Measurements from ENCODE around the gene RUFY1. TPM values are rescaled to one million over a fixed set of nuclear protein-coding genes. Genes with fewer than 3 reads are reported as not detected.

Gene RUFY1
- total and polyA plus RNA-seq, 2 of the 13 experiments (the other 11 are each of a cell fraction or from before 2014, with no cell fraction given) = 19.9 to 31.9 TPM

DNA sequence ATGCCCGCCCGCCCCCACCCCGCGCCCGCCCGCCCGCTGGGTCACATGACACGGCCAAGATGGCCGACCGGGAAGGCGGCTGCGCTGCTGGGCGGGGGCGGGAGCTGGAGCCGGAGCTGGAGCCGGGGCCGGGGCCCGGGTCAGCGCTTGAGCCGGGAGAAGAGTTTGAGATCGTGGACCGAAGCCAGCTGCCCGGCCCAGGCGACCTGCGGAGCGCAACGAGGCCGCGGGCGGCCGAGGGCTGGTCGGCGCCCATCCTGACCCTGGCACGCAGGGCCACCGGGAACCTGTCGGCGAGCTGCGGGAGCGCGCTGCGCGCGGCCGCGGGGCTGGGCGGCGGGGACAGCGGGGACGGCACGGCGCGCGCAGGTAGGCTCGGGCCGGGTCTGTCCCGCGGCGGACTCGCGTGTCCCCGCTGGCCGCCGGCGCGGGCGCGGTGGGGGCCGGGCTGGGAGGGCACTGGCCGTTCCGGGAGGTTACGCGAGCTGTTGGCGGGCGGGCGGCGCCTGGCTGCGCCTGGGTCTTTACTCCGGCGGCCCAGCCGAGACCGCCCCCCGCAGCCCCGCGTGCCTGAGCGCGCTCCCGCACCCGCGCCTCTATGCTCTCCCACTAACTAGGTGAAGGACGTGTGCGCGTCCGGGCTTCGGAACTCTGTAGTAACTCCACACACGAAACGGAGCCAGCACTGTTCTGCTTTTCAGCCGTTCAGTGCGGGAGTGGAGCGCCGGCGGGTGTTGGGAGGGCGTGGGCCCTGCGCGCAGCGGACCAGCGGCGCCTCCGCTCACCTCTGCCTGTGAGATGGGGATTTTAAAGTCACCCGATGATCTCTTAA, at the start of gene RUFY1 (continued):
- peak; percentile 13; the same call in 1 of the 2 replicates for TF ChIP-seq KDM5B (CRISPR knock-in tag; IDR thresholded peaks at IDR 0.05; ENCODE audit: borderline replicate concordance)
- TF ChIP-seq MED1 (CRISPR knock-in tag; IDR thresholded peaks at IDR 0.05) = no peak
- no peak for TF ChIP-seq ZNF124 (CRISPR knock-in tag; IDR thresholded peaks at IDR 0.05)
- TF ChIP-seq NR2C2 (CRISPR knock-in tag; IDR thresholded peaks at IDR 0.05; ENCODE audit: borderline replicate concordance) = 0 out of 2 replicates have a peak, but pooled peaks have one; percentile 20
- TF ChIP-seq IKZF4 (CRISPR knock-in tag; IDR thresholded peaks at IDR 0.05; ENCODE audit: borderline replicate concordance, low read depth, not compliant biosample characterization) = no peak
- no peak for TF ChIP-seq HNRNPUL1 (IDR thresholded peaks at IDR 0.05; ENCODE audit: low read depth, low read length)
- TF ChIP-seq, protein P1, sequence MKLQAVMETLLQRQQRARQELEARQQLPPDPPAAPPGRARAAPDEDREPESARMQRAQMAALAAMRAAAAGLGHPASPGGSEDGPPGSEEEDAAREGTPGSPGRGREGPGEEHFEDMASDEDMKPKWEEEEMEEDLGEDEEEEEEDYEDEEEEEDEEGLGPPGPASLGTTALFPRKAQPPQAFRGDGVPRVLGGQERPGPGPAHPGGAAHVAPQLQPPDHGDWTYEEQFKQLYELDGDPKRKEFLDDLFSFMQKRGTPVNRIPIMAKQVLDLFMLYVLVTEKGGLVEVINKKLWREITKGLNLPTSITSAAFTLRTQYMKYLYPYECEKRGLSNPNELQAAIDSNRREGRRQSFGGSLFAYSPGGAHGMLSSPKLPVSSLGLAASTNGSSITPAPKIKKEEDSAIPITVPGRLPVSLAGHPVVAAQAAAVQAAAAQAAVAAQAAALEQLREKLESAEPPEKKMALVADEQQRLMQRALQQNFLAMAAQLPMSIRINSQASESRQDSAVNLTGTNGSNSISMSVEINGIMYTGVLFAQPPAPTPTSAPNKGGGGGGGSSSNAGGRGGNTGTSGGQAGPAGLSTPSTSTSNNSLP (IDR thresholded peaks at IDR 0.05; ENCODE audit: low read depth, low read length) = no peak
- TF ChIP-seq, protein P2, sequence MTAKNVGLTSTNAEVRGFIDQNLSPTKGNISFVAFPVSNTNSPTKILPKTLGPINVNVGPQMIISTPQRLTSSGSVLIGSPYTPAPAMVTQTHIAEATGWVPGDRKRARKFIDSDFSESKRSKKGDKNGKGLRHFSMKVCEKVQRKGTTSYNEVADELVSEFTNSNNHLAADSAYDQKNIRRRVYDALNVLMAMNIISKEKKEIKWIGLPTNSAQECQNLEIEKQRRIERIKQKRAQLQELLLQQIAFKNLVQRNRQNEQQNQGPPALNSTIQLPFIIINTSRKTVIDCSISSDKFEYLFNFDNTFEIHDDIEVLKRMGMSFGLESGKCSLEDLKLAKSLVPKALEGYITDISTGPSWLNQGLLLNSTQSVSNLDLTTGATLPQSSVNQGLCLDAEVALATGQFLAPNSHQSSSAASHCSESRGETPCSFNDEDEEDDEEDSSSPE (CRISPR knock-in tag; IDR thresholded peaks at IDR 0.05) = 0 out of 2 replicates have a peak, but pooled peaks have one; percentile 7
- TF ChIP-seq YY1 (IDR thresholded peaks at IDR 0.05; ENCODE audit: insufficient read depth, insufficient replicate concordance, low read depth, low read length) = peak; percentile 94
- TF ChIP-seq ZBTB7A (CRISPR knock-in tag; IDR thresholded peaks at IDR 0.05) = no peak
- TF ChIP-seq, protein P3, sequence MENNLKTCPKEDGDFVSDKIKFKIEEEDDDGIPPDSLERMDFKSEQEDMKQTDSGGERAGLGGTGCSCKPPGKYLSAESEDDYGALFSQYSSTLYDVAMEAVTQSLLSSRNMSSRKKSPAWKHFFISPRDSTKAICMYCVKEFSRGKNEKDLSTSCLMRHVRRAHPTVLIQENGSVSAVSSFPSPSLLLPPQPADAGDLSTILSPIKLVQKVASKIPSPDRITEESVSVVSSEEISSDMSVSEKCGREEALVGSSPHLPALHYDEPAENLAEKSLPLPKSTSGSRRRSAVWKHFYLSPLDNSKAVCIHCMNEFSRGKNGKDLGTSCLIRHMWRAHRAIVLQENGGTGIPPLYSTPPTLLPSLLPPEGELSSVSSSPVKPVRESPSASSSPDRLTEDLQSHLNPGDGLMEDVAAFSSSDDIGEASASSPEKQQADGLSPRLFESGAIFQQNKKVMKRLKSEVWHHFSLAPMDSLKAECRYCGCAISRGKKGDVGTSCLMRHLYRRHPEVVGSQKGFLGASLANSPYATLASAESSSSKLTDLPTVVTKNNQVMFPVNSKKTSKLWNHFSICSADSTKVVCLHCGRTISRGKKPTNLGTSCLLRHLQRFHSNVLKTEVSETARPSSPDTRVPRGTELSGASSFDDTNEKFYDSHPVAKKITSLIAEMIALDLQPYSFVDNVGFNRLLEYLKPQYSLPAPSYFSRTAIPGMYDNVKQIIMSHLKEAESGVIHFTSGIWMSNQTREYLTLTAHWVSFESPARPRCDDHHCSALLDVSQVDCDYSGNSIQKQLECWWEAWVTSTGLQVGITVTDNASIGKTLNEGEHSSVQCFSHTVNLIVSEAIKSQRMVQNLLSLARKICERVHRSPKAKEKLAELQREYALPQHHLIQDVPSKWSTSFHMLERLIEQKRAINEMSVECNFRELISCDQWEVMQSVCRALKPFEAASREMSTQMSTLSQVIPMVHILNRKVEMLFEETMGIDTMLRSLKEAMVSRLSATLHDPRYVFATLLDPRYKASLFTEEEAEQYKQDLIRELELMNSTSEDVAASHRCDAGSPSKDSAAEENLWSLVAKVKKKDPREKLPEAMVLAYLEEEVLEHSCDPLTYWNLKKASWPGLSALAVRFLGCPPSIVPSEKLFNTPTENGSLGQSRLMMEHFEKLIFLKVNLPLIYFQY (CRISPR knock-in tag; IDR thresholded peaks at IDR 0.05; ENCODE audit: borderline replicate concordance) = peak; percentile 57; the same call in 1 of the 2 replicates
- TF ChIP-seq RNF2 (conservative IDR thresholded peaks at IDR 0.05; ENCODE audit: low read depth) = no peak
- no peak for TF ChIP-seq EHMT2 (IDR thresholded peaks at IDR 0.05; ENCODE audit: borderline replicate concordance, low read depth, low read length)
- no peak for TF ChIP-seq ZNF383 (CRISPR knock-in tag; IDR thresholded peaks at IDR 0.05; ENCODE audit: borderline replicate concordance)
- peak; percentile 44; the same call in 1 of the 2 replicates for TF ChIP-seq ZNF776 (CRISPR knock-in tag; IDR thresholded peaks at IDR 0.05)
- no peak for TF ChIP-seq RFX5 (IDR thresholded peaks at IDR 0.05; ENCODE audit: low read depth, low read length)
- TF ChIP-seq CC2D1A (CRISPR knock-in tag; IDR thresholded peaks at IDR 0.05) = no peak
- TF ChIP-seq, protein P4, sequence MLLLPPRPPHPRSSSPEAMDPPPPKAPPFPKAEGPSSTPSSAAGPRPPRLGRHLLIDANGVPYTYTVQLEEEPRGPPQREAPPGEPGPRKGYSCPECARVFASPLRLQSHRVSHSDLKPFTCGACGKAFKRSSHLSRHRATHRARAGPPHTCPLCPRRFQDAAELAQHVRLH (CRISPR knock-in tag; IDR thresholded peaks at IDR 0.05; ENCODE audit: borderline replicate concordance, low read depth) = no peak
- no peak for TF ChIP-seq NBN (conservative IDR thresholded peaks at IDR 0.05)
- 0 out of 2 replicates have a peak, but pooled peaks have one; percentile 31 for TF ChIP-seq ZMAT3 (CRISPR knock-in tag; conservative IDR thresholded peaks at IDR 0.05)
